Measurements from ENCODE around the gene ZC3H8.

DNA sequence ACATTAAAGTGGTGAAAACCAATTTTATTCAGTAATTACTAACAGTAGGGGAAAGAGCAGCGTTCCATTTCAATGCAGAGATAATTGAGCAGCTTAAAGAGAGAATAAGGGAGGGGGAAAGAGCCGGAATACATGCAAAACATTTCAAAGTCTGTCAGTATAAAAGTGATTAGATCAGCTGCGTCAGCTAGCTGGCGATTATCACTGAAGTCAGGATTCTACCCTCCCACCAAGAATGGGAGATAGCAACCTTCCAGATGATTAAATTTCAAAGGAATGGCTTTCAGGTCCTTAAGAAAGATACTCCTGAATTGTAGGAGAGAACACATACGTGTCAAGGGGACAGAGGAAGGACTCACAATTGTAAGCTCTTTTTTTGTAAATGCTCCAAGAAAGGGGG, 17.8 kb upstream of the ZC3H8 start:
- TF ChIP-seq, protein P1, sequence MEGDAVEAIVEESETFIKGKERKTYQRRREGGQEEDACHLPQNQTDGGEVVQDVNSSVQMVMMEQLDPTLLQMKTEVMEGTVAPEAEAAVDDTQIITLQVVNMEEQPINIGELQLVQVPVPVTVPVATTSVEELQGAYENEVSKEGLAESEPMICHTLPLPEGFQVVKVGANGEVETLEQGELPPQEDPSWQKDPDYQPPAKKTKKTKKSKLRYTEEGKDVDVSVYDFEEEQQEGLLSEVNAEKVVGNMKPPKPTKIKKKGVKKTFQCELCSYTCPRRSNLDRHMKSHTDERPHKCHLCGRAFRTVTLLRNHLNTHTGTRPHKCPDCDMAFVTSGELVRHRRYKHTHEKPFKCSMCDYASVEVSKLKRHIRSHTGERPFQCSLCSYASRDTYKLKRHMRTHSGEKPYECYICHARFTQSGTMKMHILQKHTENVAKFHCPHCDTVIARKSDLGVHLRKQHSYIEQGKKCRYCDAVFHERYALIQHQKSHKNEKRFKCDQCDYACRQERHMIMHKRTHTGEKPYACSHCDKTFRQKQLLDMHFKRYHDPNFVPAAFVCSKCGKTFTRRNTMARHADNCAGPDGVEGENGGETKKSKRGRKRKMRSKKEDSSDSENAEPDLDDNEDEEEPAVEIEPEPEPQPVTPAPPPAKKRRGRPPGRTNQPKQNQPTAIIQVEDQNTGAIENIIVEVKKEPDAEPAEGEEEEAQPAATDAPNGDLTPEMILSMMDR (IDR thresholded peaks at IDR 0.05): no peak
- no peak for TF ChIP-seq POLR2A (IDR thresholded peaks at IDR 0.05)
